Stimulated activated CD4-positive, alpha-beta T cell treated with anti-CD3 and anti-CD28 coated beads, Interleukin-15, amount 100 ng/mL, for 24 hours (primary cell): ENCODE data around the gene TBC1D8.
"Not testable (repeated sequence)": the region's sequence is repeated elsewhere in the genome, so short reads cannot be mapped to it uniquely, and the experiment has no call there.

Source experiments
- DNase-seq: peaks from one replicate; pipeline ENCODE4 v3.0.0-alpha.2; 2020

The TBC1D8 gene

DNA sequence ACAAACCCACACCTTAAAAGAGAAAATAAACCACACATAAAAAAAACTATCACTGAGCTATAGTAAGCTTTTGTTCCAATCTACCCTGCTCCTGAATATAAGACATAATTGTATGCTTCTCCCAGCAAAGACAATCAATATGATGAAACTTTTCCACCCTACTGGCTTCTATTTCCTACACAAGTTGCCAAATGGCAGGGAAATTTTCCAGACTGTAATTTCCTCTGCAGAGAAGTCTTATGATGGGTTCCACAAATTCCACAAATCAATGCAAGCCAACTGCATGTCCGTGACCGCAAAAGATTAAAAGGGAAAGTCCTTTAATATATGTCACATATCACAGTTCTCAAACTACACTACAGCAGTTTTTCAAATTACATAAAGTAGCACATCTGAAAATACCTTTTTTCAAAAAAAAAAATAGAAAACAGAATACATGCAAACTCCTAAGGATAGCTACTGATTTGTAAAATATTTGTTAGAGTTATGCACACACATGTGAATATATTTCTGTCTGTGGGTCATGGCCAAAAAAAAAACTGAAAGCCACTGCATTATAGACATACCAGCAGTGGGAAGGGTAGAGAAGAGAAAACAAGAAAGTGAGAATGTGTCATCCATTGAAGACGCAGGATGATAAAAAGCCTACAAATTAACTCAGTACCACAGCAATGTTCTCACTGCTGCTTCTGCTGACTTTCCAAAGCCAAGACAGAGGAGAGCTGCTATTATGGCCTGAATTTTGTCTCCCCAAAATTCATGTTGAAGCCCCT lies 87.6 kb downstream of the TBC1D8 start:
- DNase-seq = no peak

DNA sequence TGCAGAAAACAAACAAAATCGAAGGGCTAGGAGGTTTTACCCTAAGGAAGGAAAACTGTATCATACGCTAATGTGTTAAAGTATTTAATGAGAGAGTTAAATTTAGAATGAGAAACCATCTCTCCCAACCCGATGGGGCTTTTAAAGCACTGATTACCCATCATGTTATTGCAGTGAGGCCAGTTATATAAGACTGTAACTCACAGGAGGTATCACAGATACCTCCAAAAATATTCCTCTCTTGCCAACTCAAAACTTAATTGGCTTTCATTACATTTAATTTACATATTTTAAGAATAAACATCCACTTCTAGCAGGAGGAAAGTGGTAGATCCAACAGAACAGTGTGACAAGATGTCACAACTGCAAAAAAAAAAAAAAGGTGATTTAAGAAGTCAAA lies 92.8 kb downstream of the TBC1D8 start:
- no peak for DNase-seq

DNA sequence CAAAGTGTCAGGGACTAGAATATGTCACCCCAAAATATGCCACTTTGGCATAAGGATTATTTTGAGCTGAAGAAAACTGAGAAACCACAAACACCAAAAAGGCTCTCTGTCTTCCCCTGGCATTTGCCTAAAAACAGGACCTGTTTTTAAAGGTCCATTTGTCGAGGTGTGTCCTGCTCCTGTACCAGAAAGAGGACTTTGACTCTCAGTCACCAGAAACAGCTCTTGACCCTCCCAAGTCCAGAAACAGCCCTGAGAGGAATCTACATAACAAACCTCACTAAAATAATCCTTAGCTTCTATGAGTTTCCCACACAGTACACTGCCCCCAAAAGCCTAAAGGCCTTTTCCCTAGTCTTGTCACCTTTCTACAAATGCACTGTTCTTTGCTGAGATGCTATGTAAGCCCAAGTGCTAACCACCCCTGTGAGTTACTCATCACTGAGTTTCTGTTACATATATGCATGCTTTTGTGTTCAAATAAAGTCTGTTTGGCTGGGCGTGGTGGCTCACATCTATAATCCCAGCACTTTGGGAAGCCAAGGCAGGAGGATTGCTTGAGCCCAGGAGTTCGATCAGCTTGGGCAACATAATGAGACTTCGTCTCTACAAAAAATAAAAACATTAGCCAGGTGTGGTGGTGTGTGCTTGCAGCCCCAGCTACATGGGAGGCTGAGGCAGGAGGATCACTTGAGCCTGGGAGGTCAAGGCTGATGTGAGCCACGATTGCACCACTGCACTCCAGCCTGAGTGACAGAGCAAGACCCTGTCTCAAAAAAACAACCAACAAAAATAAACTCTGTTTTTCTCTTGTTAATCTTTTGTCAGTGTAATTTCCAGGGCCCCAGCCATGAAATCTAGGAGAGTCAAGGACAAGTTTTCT lies 93.9 kb downstream of the TBC1D8 start:
- DNase-seq = no peak

DNA sequence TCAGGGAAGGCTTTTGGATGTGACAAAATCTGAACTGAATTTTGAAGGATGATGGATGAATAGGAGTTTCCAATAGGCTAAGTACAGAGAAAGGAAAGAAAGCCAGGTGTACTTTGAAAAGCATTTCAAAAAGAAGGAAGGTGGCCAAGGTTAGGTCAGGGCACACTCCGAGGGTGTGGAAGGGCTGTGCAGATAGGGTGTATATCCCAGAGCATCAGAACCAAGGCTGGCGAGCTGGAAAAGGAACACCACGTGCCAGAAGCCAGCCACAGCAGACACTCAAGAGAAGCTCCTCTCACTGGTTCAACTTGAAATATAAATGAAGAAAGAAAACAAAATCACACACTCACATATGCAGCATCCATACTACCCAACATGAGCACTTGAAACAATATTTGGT lies 98.1 kb downstream of the TBC1D8 start:
- DNase-seq = no peak

DNA sequence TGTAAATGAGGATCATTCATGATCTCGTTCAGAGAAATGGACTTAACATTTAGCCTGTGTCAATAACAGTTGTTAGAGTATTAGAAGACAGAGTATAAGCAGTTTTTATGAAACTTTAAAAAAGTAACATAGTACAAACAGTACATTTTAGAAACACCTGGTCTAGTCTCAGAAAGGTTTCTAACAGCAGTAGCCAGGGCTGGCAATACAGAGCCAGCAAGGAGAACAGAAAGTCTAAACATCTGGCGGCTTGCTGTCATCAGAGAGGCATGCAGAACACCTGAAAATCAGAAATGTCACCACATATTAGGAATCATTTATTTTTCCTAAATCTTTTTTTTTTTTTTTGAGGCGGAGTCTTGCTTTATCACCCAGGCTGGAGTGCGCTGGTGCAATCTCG lies 99.0 kb downstream of the TBC1D8 start:
- no peak for DNase-seq

DNA sequence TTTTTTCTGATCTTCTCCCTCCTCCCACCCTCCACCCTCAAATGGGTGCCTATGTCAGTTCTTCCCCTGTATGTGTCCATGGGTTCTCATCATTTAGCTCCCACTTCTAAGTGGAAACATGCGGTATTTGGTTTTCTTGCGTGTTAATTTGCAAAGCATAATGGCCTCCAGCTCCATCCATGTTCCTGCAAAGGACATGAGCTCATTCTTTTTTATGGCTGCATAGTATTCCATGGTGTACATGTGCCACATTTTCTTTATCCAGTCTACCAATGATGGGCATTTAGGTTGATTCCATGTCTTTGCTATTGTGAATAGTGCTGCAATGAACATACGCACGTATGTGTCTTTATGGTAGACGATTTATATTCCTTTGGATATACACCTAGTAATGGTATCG lies 100.3 kb downstream of the TBC1D8 start:
- DNase-seq = not testable (repeated sequence)

DNA sequence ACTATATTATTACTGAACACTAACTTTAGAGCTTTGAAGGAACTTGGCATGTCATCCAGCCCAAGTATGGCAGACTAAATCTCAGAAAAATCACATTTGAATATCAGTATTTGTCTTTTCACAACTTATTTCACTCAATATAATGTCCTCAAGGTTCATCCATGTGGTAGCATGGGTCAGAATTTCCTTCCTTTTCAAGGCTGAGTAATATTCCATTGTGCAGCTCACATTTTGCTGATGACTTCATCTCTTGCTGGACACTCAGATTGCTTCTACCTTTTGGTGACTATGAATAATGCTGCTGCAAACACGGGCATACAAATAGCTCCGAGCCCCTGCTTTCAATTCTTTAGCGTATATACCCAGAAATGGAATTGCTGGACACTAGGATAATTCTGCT lies 102.4 kb downstream of the TBC1D8 start:
- DNase-seq = no peak

DNA sequence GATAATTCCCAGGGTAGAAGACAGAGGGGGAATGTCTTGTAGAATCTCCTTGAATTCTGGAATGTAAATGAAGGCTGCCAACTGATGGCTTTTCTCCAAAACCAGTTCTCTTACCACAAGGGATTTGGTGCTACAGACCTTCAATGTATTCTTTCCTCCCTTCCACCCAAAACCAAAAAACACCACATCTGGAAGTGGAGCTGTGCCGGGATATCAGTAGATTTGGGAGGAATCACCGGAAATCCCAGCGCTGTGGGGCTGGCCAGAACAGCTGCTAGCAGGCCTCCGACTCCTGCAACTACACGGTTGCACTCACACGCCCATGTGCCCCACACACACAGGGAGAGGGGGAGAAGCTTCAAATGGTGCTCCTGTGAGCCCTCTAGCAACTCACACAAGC lies 103.4 kb downstream of the TBC1D8 start:
- no peak for DNase-seq

DNA sequence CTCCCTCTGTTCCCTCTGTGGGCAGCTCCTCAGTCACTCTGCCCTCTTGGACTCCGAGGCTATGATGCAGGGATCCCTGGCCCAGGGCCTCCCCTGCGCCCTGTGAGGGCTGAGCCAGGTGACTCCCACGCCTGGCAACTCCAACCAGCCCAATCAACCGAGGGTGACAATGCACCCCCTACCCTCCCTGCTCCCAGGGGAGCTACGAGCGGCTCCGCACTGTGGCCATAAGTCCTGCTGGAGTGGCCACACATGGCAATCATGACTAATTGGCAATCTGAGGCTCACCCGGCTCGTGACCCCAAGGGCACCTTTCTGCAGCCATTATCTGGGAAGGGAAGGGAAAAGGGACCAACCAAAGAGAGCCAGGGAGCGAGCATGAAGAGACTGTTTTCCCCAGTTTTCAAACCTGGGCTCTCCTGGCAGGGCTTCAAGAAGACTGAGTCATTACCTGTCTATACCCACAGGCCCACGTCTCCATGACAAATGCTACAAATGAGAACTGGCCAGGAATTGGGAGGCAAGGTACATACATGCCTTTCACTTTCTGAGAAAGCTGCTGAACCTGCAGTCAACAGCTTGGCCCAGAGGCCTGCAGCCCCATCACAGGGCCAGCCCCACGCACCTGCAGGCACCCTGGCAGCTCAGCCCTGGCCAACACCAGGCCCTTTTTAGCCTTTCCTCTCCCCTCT lies 104.0 kb downstream of the TBC1D8 start:
- DNase-seq = no peak

DNA sequence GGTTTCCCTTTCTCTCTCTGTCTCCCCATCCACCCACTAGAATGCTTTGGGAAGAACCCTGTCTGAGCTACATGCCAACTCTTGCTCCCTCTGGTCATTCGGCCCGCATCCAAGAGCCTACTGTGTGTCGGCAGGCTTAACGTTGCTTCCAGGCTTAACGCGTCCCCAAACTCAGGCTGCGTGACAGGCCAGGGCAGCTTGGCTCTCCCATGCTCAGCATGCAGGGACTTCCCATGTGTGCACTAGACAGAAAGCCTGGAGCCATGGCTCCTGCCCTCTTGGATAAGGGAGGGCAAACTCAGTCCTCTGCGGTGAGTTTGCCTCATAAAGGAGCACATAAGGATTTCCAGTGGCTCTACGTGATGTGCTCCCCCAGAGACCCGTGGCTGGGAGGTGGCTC lies 105.9 kb downstream of the TBC1D8 start:
- DNase-seq = no peak

DNA sequence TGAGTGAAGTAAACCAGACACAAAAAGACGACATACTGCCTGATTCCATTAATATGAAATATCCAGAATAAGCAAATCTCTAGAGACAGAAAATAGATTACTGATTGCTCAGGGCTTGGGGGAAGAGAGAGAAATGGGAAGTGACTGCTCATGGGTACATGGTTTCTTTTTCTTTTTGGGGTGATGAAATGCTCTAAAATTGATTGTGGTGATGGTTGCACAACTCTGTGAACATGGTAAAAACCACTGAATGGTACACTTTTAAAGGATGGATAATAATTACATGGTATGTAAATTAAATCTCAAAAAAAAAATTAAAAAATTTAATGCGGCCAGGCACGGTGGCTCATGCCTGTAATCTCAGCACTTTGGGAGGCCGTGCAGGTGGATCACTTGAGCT lies 109.8 kb downstream of the TBC1D8 start:
- DNase-seq = no peak

DNA sequence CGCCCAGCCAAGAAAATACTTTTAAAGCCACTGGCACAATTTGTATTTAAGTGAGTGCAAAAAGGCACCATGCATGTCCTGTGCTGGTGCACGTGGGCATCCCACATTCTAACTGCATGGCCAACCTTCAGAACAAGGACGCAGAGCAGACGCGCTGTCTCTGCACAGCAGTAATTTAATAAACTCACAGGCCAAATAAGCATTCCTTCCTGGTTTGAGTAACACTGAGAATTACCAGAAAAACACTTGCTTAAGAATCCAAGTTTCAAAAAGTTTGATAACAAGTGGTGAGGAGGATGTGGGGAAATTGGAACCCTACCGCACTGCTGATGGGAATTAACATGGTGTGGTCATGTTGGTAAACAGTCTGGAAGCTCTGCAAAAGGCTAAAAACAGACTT lies 110.4 kb downstream of the TBC1D8 start:
- DNase-seq = no peak

DNA sequence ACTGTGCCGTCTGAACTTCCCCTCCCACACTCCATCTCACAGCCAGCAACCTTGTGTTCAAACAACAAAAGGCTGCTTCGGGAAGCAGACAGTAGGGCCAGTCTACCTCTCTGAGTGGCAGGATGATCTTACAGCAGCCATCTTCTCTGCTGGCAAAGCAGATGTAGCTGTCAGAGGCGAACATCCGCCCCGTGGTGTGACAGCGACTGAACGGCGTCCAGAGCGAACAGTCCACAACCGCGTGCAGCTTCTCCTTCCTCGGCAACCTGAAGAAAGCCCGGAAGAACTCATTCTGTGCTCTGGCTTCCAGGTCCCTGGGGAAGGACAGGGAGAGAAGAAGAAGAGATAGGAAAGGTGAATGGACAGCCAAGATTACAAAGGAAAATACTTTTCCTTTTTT lies 111.1 kb downstream of the TBC1D8 start:
- no peak for DNase-seq

DNA sequence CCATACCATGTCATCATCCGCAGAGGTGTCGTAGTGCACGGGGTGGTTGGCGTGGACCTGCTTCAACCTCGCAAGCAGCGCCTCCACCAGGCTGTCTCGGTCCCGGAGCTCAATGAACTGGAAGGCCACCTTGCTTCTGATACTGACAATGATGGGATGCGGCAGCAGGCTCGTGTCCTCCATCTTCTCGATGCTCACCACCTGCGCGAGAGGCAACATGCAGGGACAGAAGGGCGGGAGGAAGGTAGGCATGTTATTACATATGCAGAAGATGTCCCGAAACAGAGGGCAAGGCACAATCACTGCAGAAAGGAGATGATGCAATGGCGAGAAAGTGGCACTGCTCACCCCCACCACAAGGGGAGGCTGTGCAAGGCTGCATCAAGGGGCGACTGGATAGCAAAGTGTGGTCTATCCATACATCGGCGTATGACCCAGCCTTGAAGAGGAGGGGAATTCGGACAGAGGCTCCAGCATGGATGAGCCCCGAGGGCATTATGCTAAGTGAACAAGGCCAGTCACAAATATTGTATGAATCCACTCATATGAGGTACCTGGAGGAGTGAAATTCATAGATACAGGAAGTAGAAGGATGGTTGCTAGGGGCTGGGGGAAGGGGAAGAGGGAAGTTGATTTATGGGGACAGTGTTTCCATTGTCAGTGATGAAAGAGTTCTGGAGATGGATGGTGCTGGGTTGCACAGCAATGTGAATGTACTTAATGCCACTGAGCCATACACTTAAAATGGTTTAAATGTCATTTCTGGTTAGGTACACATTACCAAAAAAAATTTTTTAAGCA lies 112.5 kb downstream of the TBC1D8 start:
- DNase-seq = peak; percentile 23

DNA sequence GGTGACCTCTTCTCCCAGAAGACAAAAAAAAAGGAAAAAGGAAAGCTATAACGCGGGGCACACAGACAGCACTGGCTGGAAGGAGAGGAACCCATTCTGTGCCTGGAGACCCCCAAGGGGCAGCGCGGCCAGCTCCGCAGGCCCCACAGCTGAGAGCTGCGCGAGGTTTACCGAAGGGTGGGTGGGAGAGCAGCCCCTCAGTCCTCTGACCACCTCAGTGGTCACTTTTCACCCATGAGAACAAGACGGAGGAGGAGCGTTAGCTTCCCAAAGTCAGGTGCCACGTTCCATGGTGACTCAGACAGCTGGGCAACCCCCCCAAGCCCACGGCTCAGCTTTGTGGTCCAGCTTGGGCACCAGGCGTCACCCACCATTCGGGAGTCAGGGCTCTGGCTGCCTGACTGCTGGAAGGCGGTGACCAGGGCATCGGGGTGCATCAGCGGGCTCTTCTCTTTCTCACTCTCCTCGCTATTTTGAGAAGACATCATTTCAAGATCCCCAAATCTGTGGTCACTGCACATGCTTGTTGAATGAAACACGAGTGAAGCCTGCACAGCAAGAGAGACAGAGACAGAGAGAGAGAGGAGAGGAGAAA lies 113.9 kb downstream of the TBC1D8 start:
- no peak for DNase-seq

DNA sequence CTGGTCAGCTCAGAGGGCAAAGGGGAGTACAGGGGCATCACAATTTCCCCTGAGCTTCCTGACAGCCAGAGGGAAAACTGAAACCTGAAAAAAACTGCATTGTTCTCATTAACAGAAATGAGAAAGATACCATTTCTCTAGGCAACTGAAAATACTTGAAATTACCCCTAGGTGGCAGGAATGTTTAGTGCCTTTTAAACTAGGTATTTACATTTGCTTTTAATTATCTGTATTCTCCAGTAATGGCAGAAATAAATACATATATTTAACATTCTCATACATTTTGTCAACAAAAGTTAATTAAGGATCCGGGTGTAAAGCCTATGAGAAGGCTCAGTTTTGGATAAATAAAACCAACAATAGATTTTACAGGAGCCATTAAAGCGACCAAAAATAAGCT lies 114.6 kb downstream of the TBC1D8 start:
- no peak for DNase-seq

DNA sequence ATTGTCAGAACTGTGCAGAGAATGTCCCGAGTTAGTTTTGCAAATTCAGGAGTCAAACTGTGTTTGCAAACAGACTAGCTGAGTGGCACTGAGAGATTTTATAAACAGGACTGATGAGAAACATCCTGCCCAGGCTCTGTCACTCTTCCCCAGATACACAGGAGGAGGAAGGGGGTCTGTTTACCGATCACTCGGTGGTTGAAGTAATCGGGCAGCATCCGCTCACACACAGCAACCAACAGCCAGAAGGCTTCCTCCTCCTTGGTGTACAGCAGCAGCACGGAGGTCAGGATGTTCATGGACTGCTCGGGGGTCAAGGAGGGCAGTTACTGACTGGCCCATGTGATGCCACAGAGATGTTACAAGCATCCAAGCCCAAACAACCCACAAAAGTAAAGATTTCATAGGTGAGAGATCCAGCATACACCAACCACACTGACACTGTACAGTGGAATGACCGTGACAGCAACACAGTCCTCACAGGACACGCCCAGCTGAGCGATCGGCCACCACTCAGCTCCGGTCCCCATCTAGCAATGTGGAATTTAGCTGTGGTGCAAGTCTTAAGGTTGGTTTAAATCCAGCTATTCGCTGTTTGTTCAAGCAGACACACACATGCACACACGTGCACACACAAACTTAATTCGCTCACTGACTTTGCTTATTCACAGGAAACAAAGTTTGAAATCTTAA lies 119.0 kb downstream of the TBC1D8 start:
- DNase-seq = no peak

DNA sequence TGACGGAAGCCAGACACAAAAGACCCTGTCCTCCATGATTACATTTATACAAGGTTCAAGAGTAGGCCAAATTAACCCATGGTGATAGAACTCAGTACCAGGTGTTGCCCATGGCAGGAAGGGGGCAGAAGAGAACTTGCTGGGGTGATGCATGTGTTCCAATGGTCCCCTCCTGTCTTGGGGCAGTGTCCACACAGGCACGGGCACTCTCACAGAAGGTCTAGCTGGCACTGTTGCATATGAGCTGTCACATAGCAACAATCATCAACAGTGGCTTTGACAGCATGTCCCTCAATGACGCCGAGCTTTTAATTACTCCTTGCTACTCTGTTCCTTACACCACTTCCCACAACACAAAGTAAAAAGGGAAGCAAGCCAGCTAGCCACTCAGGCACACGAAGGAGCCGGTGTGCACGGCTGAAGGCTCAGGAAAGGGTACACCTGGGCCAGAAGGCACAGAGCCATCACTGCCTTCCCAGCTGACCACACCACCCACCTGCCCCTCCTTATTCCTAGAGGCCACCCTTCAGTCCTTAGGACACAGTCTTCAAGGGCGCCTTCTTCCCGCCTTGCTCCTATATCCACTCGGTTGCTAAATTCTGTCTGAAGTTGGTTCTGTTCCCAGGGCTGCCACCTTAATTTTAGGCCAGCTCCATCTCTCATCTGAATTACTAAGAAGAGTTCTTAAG lies 120.2 kb downstream of the TBC1D8 start:
- DNase-seq = no peak

DNA sequence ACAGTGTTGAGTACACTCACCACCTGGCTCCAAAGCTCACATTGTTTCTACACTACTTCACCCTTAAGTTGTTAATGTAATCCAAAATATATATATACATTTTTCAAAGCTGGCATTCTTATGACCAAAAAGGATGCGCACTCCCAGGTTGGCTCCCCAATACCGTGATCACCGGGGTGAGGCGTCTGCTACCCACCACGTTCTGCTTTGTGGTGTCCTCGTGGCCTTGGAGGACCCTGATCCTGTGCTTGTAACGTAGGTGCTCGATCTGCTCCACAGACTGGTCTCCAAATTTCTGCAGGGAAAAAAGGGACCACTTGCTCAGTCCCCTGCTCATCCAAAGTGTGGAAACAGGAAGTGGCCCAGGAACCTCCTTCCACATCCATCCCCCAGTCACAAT lies 123.3 kb downstream of the TBC1D8 start:
- DNase-seq = no peak

DNA sequence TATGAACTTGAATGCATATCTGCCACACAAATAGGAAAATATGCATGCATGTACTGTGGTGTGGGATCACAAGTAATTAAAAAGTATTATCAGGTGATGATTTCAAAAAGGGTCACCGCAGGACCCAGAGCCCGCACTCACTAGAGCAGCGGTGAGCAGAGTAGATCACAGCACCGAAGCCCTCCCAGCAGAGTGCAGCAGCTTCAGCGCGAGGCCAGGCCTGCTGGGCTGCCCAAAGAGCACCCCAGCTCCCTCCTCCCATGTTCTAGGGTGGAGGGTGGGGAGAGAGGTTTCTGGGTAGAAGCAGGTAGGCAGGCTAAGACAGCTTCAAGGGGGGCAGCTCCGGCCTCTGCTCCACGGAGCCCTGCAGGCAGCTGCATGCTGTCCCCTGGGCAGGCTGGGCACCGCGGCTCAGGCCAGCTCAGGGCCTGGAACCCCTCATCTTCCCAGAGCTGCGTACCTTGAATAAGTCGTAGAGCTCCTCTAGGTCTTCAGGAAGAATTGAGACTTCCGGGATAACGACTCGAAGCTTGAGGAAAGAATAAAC lies 124.2 kb downstream of the TBC1D8 start:
- no peak for DNase-seq

DNA sequence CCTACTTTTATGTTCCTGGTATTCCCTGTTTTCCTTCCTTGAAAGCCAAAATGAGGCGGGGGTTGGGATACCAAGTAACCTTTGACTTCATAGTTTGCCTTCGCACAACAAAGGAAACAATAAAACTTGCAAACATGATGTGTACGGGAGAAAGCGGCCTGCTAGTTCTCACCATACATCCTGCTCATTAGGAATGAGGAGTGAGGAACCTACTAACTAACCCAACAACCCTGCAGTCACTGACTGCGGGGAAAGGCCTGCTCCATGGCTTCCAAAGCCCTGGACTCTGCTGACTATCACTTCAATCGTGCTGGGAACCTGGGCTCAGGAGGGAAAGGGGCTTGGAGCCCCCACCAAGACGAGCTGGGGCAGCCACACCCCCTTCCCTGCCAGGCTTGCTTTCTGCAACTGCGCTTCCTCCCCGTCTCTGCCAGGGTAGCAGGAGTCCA lies 124.9 kb downstream of the TBC1D8 start:
- no peak for DNase-seq
